ENCODE results near the gene KIFC3.
"Not testable (repeated sequence)": the region's sequence is repeated elsewhere in the genome, so short reads cannot be mapped to it uniquely, and the experiment has no call there.

Gene KIFC3

DNA sequence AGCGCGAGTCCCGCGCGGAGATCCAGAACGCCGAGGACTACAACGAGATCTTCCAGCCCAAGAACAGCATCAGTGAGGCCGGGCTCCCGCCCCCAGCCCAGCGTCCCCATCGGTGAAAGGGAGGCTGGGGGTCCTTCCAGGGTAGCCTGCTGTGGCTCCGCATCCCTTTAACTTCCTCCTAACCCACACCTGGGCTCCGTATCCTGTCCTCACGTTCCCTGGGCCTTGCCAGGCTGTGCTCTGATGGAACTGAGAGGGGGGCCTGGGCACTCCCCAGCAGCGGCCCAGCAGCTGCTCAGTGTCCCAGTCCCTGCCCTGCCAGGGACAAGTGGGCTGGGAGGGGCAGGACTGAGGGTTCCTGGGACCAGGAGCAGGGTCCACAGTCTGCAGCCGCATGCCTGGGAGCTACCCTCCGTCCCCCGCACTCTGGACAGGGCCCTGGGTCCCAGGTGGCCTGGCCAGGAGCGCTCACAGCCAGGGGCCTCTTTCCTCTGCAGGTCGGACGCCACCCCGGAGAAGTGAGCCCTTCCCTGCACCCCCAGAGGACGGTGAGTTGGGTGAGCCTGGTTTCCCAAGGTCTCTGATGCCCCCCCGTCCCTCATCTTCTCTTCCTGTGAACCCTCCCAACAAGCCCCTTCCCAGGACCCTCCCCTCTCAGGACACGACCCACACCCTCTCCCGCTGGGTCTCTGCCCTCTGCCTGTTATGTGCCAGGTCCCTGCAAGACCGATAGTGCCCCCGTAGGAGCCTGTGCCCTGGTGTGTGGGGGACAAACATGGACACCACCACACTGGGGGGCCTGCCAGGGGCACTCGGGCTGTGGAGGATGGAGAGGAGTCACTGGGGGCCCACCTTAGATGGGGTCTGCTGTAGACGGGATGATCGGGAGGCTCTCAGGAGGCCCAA lies 48.6 kb downstream of the KIFC3 start:
- no peak for DNase-seq (ENCODE audit: low spot score)

GRCh38 chr16:57752581-57753447 lies 49.5 kb downstream of the KIFC3 start:
- no peak for DNase-seq (ENCODE audit: low spot score)

DNA sequence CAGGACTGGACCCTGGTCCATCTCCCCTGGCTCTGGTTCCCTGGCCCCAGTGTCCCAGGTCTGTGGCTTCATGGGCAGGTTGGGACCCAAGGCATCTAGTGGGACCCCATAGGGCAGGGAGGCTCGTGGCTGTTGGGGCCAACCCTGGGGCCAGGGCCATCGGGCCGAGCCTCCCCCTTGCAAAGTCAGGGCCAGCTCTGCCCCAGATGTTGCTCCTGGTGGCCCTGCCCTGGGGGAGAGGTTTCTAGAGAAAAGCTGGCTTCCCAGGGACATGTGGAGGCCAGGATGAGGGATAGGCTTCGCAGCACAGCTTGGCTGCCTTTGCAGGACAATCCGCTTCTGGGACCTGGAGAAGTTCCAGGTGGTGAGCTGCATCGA lies 50.1 kb downstream of the KIFC3 start:
- DNase-seq (ENCODE audit: low spot score) = no peak

GRCh38 chr16:57751539-57752202 lies 50.6 kb downstream of the KIFC3 start:
- DNase-seq (ENCODE audit: low spot score) = no peak

DNA sequence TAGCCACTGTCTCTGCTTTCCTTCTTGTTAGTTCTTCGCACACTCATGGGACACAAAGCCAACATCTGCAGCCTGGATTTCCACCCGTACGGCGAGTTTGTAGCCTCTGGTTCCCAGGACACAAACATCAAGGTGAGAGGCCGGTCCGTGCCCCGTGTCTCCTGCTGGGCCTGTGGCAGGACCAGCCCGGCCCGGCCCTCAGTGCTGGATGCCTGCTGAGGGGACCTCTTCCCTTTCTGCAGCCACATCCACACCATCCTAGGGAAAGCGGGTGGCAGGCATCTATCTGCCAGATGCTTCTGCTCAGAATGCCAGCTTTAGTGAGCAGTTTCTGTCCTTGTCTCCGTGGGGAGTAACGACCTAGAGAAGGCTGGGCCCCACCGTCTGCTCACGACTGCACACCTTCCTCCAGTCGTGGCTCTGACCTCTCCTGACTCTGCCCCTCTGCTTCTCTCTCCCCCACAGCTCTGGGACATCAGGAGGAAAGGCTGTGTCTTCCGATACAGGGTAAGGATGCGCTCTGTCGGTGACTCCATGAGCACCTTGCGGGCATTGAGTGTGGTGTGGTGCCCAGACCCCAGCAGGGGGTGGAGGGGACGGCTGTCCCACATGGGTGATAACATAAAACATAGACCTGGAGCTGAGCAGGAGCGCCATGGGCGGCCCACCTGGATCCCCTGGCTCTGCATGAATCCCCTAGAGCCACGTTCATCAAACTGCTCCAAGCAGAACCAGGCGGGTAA lies 51.3 kb downstream of the KIFC3 start:
- DNase-seq (ENCODE audit: low spot score) = no peak

- no peak for DNase-seq (ENCODE audit: low spot score)
Measured at GRCh38 chr16:57749856-57750452, 52.3 kb downstream of the KIFC3 start.

- DNase-seq (ENCODE audit: low spot score) = no peak
Measured at GRCh38 chr16:57749101-57749692, 53.1 kb downstream of the KIFC3 start.

DNA sequence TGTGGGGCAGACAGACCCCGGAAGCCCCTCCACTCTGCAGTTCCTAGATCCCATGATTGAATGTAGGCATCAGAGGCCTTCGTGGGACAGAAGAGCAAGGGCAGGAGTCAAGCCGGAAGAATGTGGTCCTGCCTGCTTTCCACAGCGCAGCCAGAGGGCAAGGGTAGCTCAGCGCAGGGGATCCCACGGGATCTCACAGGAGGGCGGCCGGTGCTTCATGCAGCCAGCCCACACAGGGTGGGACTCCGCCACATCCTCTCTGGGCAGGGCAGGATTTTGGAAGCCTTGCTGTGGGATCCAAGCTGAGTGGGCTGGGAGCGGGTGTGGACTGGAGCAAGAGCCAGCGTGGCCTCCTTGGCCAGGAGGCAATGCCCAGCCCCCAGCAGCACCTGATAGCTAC lies 53.7 kb downstream of the KIFC3 start:
- no peak for DNase-seq (ENCODE audit: low spot score)

- DNase-seq (ENCODE audit: low spot score) = no peak
Measured at GRCh38 chr16:57747996-57748395, 54.3 kb downstream of the KIFC3 start.

- DNase-seq (ENCODE audit: low spot score) = no peak
Measured at GRCh38 chr16:57747496-57747895, 54.8 kb downstream of the KIFC3 start.

DNA sequence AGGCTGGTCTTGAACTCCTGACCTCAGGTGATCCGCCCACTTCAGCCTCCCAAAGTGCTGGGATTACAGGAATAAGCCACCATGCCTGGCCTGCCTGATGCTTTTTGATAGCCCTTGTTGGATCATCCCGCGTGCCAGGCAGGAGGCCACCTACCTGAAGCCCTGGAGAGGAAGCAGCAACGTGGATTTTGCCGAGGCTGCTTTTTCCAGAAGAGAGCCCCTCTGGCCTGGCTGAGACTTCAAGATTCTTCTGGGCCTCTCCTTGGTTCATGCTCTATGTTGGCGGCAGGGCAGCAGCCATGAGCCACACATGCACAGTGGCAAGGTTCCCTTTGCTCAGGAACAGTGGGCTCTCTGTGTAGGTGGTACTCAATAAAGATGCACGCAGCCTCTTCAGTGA lies 55.2 kb downstream of the KIFC3 start:
- no peak for DNase-seq (ENCODE audit: low spot score)

DNA sequence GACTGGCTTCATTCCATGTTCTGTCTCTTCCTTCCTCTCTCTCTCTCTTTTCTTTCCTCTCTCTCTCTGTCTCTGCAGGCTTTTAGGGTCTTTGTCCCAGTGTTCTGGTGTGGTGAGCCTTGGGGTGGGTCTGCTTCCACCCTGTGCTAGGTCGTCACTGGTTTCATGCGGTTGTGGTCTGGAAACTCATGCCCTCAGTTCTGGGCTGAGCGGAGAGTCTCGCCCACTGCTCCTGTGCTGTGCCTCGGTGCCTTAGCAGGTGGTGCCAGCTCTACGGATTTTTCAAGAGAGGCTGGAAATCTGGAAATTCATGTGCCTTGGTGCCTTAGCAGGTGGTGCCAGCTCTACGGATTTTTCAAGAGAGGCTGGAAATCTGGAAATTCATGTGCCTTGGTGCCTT lies 56.0 kb downstream of the KIFC3 start:
- not testable (repeated sequence) for DNase-seq (ENCODE audit: low spot score)

DNA sequence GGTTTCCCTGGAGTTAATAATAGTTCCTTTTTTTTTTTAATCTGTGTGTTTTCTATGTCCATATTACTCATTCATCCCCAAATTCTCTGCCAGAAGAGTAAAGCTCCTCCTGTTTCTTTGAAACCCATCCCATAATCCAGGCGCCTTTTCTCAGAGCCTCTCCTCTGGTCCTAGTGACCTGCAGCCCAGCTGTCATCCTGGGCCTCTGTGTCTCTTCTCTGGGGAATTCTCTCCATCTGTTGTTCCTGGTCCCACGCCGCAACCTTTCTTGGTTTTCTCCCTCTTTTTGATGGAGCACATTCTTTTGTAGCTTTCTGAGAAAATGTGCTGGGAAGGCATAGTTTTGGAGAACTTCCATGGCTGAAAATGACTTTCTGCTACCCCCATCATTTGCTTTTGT lies 56.5 kb downstream of the KIFC3 start:
- no peak for DNase-seq (ENCODE audit: low spot score)

- no peak for DNase-seq (ENCODE audit: low spot score)
Measured at GRCh38 chr16:57744642-57744903, 57.7 kb downstream of the KIFC3 start.

GRCh38 chr16:57743886-57744641 lies 58.2 kb downstream of the KIFC3 start:
- DNase-seq (ENCODE audit: low spot score) = no peak

DNA sequence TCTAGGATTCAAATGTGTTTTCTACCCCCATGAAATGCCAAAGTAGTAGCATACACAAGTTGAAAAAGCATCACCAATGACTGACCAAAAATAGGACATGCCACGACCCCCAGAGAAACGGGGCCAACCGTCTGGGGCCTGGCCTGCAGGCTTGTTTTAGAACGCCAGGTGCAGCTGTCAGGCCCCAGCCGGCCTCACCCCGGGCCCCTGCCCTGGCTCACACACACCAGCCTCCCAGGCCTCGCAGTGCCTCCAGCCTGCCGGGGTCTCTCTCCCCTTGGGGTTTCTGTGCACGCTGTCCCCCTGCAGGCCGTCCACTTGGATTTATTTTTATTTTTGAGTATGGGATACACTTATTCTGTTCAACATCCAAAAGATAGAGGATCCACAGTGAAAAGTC lies 58.8 kb downstream of the KIFC3 start:
- no peak for DNase-seq (ENCODE audit: low spot score)

DNA sequence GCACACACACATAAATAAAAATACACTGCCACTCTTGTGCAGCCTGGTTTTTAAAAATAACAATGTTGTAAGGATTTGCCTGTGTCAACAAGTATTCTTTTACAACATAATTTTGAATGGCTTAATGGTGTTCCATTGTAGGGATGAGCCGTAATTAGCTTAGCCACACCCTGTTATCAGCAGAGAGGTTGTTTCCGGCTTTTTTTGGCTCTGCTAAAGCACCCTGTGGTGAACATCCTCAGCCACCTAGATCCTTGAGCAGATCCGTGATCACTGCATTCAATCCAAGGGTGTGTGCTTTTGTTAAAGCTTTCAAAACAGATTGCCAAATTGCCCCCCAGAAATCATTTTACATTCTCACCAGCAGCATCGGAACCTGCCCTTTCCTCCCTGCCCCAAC lies 59.7 kb downstream of the KIFC3 start:
- DNase-seq (ENCODE audit: low spot score) = no peak

DNA sequence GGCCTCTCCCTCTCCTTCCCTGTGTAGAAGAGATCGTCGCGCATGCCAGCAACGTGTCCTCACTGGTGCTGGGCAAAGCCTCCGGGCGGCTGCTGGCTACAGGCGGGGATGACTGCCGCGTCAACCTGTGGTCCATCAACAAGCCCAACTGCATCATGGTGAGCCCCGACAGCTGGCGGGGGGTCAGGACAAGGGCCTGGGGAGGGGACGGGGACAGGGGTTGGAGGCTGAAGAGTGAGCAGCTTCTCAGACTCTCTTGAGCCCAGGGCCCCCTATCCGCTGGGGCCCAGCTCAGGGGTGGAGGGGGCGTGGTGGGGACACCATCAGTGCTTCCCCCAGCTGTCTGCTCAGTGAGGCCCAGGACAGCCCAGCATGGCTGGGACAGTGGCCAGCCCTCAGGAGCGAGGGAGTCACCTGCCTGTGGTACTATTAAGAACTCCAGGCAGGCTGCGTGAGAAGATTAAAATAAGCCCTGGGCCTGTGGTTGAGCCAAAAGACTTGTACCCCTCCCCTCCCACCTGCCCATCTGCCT lies 60.6 kb downstream of the KIFC3 start:
- no peak for DNase-seq (ENCODE audit: low spot score)

DNA sequence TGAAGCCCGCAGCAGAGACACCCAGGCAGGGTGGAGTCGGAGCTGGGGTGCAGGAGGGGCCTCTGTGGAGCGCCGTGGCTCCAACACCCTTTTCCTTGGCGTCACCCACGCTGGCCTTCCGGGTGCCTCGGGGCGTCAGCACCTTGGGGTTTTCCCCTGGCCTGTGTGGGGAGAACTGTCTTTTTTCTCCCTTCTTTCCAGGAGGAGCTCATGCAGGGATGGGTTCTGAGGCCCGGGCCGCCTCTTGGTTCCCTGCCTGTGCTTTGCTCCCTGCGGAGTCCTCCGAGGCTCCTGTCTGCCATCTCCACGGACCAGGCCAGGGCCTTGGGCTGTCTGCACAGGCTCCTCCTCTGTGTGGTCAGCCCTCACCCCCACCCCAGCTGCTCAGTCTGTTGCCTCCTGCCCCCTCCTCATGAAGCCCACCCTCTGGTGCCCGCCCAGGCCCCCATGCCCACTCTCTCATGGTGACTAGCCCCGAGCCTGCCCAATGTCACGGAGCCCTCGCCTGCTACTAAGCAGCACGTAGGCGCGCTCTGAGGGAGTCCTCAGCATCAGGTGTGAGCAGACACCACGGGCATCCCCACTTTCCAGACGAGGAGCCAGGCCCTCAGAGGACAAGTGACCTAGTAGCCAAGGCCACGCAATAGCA lies 61.7 kb downstream of the KIFC3 start:
- DNase-seq (ENCODE audit: low spot score) = no peak

All from activated CD4-positive, alpha-beta T cell treated with anti-CD3 and anti-CD28 coated beads, Interleukin-2, Interleukin-4, amounts not matched to agents 100 ng/mL and 50 ng/mL, durations not matched to agents 16 hours and 8 hours (primary cell).